ENCODE results near the gene SLC15A1.

Gene SLC15A1

GRCh38 chr13:98787996-98788395 lies 35.5 kb upstream of the SLC15A1 start:
- H3K4me3 ChIP-seq (ENCODE audit: low read length) = no peak overlapping the region
- TF ChIP-seq ZNF274 (IDR thresholded peaks at IDR 0.05; ENCODE audit: low read depth, low read length) = no peak

- no peak for TF ChIP-seq ZNF274 (IDR thresholded peaks at IDR 0.05; ENCODE audit: low read depth, low read length)
- H3K4me3 ChIP-seq (ENCODE audit: low read length) = no peak overlapping the region
Measured at GRCh38 chr13:98787173-98787572, 34.7 kb upstream of the SLC15A1 start.

- TF ChIP-seq ZNF274 (IDR thresholded peaks at IDR 0.05; ENCODE audit: low read depth, low read length) = no peak
- H3K4me3 ChIP-seq (ENCODE audit: low read length) = no peak overlapping the region
Measured at GRCh38 chr13:98786023-98786422, 33.6 kb upstream of the SLC15A1 start.

GRCh38 chr13:98785405-98785804 lies 32.9 kb upstream of the SLC15A1 start:
- no peak overlapping the region for H3K4me3 ChIP-seq (ENCODE audit: low read length)
- no peak for TF ChIP-seq ZNF274 (IDR thresholded peaks at IDR 0.05; ENCODE audit: low read depth, low read length)

- TF ChIP-seq ZNF274 (IDR thresholded peaks at IDR 0.05; ENCODE audit: low read depth, low read length) = no peak
- H3K4me3 ChIP-seq (ENCODE audit: low read length) = no peak overlapping the region
Measured at GRCh38 chr13:98784666-98785065, 32.2 kb upstream of the SLC15A1 start.

- TF ChIP-seq ZNF274 (IDR thresholded peaks at IDR 0.05; ENCODE audit: low read depth, low read length) = no peak
- H3K4me3 ChIP-seq (ENCODE audit: low read length) = no peak overlapping the region
Measured at GRCh38 chr13:98783856-98784478, 31.5 kb upstream of the SLC15A1 start.

- no peak for TF ChIP-seq ZNF274 (IDR thresholded peaks at IDR 0.05; ENCODE audit: low read depth, low read length)
- H3K4me3 ChIP-seq (ENCODE audit: low read length) = no peak overlapping the region
Measured at GRCh38 chr13:98782654-98783053, 30.2 kb upstream of the SLC15A1 start.

- H3K4me3 ChIP-seq (ENCODE audit: low read length) = no peak overlapping the region
- no peak for TF ChIP-seq ZNF274 (IDR thresholded peaks at IDR 0.05; ENCODE audit: low read depth, low read length)
Measured at GRCh38 chr13:98781905-98782304, 29.4 kb upstream of the SLC15A1 start.

GRCh38 chr13:98781470-98781869 lies 29.0 kb upstream of the SLC15A1 start:
- no peak overlapping the region for H3K4me3 ChIP-seq (ENCODE audit: low read length)
- no peak for TF ChIP-seq ZNF274 (IDR thresholded peaks at IDR 0.05; ENCODE audit: low read depth, low read length)

- no peak for TF ChIP-seq ZNF274 (IDR thresholded peaks at IDR 0.05; ENCODE audit: low read depth, low read length)
- no peak overlapping the region for H3K4me3 ChIP-seq (ENCODE audit: low read length)
Measured at GRCh38 chr13:98781045-98781444, 28.6 kb upstream of the SLC15A1 start.

GRCh38 chr13:98780451-98780850 lies 28.0 kb upstream of the SLC15A1 start:
- TF ChIP-seq ZNF274 (IDR thresholded peaks at IDR 0.05; ENCODE audit: low read depth, low read length) = no peak
- H3K4me3 ChIP-seq (ENCODE audit: low read length) = no peak overlapping the region

- TF ChIP-seq ZNF274 (IDR thresholded peaks at IDR 0.05; ENCODE audit: low read depth, low read length) = no peak
- no peak overlapping the region for H3K4me3 ChIP-seq (ENCODE audit: low read length)
Measured at GRCh38 chr13:98779695-98780094, 27.2 kb upstream of the SLC15A1 start.

GRCh38 chr13:98778749-98779148 lies 26.3 kb upstream of the SLC15A1 start:
- no peak for TF ChIP-seq ZNF274 (IDR thresholded peaks at IDR 0.05; ENCODE audit: low read depth, low read length)
- no peak overlapping the region for H3K4me3 ChIP-seq (ENCODE audit: low read length)

GRCh38 chr13:98776644-98777043 lies 24.2 kb upstream of the SLC15A1 start:
- no peak for TF ChIP-seq ZNF274 (IDR thresholded peaks at IDR 0.05; ENCODE audit: low read depth, low read length)
- no peak overlapping the region for H3K4me3 ChIP-seq (ENCODE audit: low read length)

- H3K4me3 ChIP-seq (ENCODE audit: low read length) = no peak overlapping the region
- no peak for TF ChIP-seq ZNF274 (IDR thresholded peaks at IDR 0.05; ENCODE audit: low read depth, low read length)
Measured at GRCh38 chr13:98775844-98776598, 23.5 kb upstream of the SLC15A1 start.

Measured in GM08714 (cell line).